Spleen (tissue), 7 donors: ENCODE data around the gene RNPEPL1.

Source experiments
- CTCF ChIP-seq, 11 experiments: fragments of 200-600 bp in 7 of 11; fragments of 450-650 bp in 4 of 11; sonication (generic) in 4 of 11; IDR thresholded peaks in 8 of 11; conservative IDR thresholded peaks in 3 of 11; 1 replicate in 7 of 11; 2 replicates in 4 of 11; pipeline versions ENCODE4 v1.4.0 to v1.8.0; 2016 to 2021; ENCODE audit warnings: antibody characterized with exemption in 11 of 11, inconsistent platforms in 4 of 11, mild to moderate bottlenecking in 1 of 11
- POLR2A ChIP-seq, 3 donors: fragments of 450-650 bp; IDR thresholded peaks; one replicate each; pipeline ENCODE4 v1.5.1; 2017; ENCODE audit warnings: antibody characterized with exemption in 3 of 3, mild to moderate bottlenecking in 1 of 3
- donor health status: DM: no; HTN: no; CAD: no; lungs with moderate emphysema.
- donor health status: DM: no; HTN: no; CAD: no.
- donor health status: DM: no; HTN: no; CAD: no.

- TF ChIP-seq CTCF (IDR thresholded peaks at IDR 0.05 in 8 of 11, conservative IDR thresholded peaks at IDR 0.05 in 3 of 11) (no peak), POLR2A (IDR thresholded peaks at IDR 0.05) (no peak)
Measured at GRCh38 chr2:240591784-240592183, 23.5 kb downstream of the RNPEPL1 start.
